Gastroesophageal sphincter (tissue), 3 donors: Measurements from ENCODE around the gene ADAR.

Source experiments
- EP300 ChIP-seq: sonication (generic); formaldehyde crosslinking; IDR thresholded peaks from one replicate; pipeline ENCODE4 v1.6.1; 2017; ENCODE audit warnings: antibody characterized with exemption, mild to moderate bottlenecking
- POLR2A ChIP-seq, 2 donors: fragments of 450-650 bp; IDR thresholded peaks; one replicate each; pipeline ENCODE4 v1.6.1; 2017; ENCODE audit warnings: antibody characterized with exemption in 2 of 2, mild to moderate bottlenecking in 2 of 2, moderate library complexity in 1 of 2
- POLR2AphosphoS5 ChIP-seq: sonication (generic); formaldehyde crosslinking; IDR thresholded peaks from one replicate; pipeline ENCODE4 v1.6.1; 2017; ENCODE audit warnings: antibody characterized with exemption
- TF ChIP-seq, protein P1 (sequence below), 4 experiments: fragments of 200-600 bp in 2 of 4; fragments of 450-650 bp in 2 of 4; sonication (generic) in 1 of 4; IDR thresholded peaks; one replicate each; pipeline ENCODE4 v1.5.1; 2017 to 2019; ENCODE audit warnings: antibody characterized with exemption in 4 of 4, mild to moderate bottlenecking in 2 of 4, moderate library complexity in 2 of 4

DNA sequence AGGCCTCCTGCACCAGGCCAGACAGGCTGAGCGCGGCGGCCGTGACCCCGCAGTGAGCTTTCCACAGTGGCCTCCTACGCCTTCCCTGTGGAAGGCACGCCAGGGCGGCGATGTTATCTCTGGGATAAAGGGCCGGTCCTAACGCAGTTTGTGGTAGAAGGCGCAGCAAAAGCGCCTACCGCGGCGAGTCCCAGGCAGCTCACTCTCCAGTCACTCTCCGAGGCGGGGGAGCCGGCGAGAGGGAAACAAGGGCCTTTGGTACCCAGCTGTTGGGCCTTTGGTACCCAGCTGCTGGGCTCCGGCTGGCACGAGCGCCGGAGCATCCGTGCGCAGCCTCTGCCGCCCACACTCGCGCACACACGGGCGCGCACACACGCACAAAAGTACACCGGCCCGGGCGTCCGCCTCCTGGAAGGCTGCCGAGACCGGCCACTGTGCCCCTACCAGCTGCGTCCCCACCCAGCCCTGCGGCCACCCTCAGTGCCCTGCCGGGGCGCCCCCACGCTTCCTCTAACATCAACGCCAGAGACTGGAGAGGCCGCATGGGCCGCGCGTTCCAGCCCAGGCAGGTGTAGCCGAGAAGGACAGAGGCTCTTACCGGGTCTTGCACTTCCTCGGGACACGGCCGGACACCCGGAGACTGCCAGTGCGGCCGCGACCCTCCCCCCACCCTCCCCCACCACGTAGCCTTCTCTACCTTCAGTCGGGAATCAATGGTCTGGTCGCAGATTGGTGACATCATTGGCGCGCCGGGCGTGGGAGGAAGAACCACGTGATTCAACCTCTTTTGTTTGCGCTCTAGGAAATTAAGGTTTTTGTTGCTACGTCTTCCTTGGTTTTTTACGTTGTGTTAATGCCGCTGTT is 19.5 kb upstream of the ADAR start:
- TF ChIP-seq, protein P1, sequence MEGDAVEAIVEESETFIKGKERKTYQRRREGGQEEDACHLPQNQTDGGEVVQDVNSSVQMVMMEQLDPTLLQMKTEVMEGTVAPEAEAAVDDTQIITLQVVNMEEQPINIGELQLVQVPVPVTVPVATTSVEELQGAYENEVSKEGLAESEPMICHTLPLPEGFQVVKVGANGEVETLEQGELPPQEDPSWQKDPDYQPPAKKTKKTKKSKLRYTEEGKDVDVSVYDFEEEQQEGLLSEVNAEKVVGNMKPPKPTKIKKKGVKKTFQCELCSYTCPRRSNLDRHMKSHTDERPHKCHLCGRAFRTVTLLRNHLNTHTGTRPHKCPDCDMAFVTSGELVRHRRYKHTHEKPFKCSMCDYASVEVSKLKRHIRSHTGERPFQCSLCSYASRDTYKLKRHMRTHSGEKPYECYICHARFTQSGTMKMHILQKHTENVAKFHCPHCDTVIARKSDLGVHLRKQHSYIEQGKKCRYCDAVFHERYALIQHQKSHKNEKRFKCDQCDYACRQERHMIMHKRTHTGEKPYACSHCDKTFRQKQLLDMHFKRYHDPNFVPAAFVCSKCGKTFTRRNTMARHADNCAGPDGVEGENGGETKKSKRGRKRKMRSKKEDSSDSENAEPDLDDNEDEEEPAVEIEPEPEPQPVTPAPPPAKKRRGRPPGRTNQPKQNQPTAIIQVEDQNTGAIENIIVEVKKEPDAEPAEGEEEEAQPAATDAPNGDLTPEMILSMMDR (IDR thresholded peaks at IDR 0.05), result peak in 1 of 4 experiments; percentile 55
- TF ChIP-seq POLR2A (IDR thresholded peaks at IDR 0.05) (no peak), EP300 (no peak), POLR2AphosphoS5 (peak; percentile 33)
